Trophoblast cell (in vitro differentiated cells and primary cell): Measurements from ENCODE around the gene TMEM186.
"Not testable (repeated sequence)": the region's sequence is repeated elsewhere in the genome, so short reads cannot be mapped to it uniquely, and the experiment has no call there.

Source experiments
- DNase-seq, 2 donors: peaks; one replicate each; pipeline ENCODE4 v3.0.0-alpha.2; 2016
- H2AFZ ChIP-seq: 2 replicates; pipeline ENCODE4 v1.6.1; 2013; ENCODE audit warnings: low read length, moderate library complexity, mild to moderate bottlenecking; ENCODE audit not compliant: insufficient read depth, poor library complexity
- H2AK5ac ChIP-seq: 2 replicates; pipeline ENCODE4 v1.6.1; 2013; ENCODE audit warnings: mild to moderate bottlenecking, low read length
- H2BK120ac ChIP-seq: 2 replicates; pipeline ENCODE4 v1.6.1; 2013; ENCODE audit warnings: low read length, mild to moderate bottlenecking, moderate library complexity; ENCODE audit not compliant: insufficient read depth, poor library complexity
- H2BK12ac ChIP-seq: 2 replicates; pipeline ENCODE4 v1.6.1; 2013; ENCODE audit warnings: mild to moderate bottlenecking, low read length, moderate library complexity
- H2BK5ac ChIP-seq: 2 replicates; pipeline ENCODE4 v1.6.1; 2013; ENCODE audit warnings: low read length, low read depth, moderate library complexity, mild to moderate bottlenecking; ENCODE audit not compliant: poor library complexity
- H3K14ac ChIP-seq: 2 replicates; pipeline ENCODE4 v1.6.1; 2013; ENCODE audit warnings: mild to moderate bottlenecking, low read length
- H3K18ac ChIP-seq: 2 replicates; pipeline ENCODE4 v1.6.1; 2013; ENCODE audit warnings: mild to moderate bottlenecking, low read length
- H3K23ac ChIP-seq: 2 replicates; pipeline ENCODE4 v1.6.1; 2013; ENCODE audit warnings: low read length
- H3K27ac ChIP-seq: 2 replicates; pipeline ENCODE4 v1.5.1; 2013; ENCODE audit warnings: low read depth, mild to moderate bottlenecking, inconsistent platforms, low read length, moderate library complexity
- H3K27me3 ChIP-seq: 2 replicates; pipeline ENCODE4 v1.6.1; 2013; ENCODE audit warnings: inconsistent platforms, mild to moderate bottlenecking, low read length, moderate library complexity; ENCODE audit not compliant: insufficient read depth
- H3K36me3 ChIP-seq, 2 experiments: 1 replicate in 1 of 2; 2 replicates in 1 of 2; pipeline ENCODE4 v1.6.1; 2013; ENCODE audit warnings: low read length in 2 of 2, mild to moderate bottlenecking in 2 of 2, moderate library complexity in 1 of 2; ENCODE audit not compliant: insufficient read depth in 2 of 2, control insufficient read depth in 1 of 2
- H3K4ac ChIP-seq: 2 replicates; pipeline ENCODE4 v1.6.1; 2013; ENCODE audit warnings: low read depth, mild to moderate bottlenecking, low read length, moderate library complexity
- H3K4me1 ChIP-seq, 2 experiments: 1 replicate in 1 of 2; 2 replicates in 1 of 2; pipeline ENCODE4 v1.6.1; 2013; ENCODE audit warnings: low read length in 2 of 2, mild to moderate bottlenecking in 2 of 2, moderate library complexity in 1 of 2; ENCODE audit not compliant: insufficient read depth in 2 of 2, control insufficient read depth in 1 of 2
- H3K4me2 ChIP-seq: 2 replicates; pipeline ENCODE4 v1.6.1; 2013; ENCODE audit warnings: inconsistent platforms, mild to moderate bottlenecking, low read length, moderate library complexity
- H3K4me3 ChIP-seq: 2 replicates; pipeline ENCODE4 v1.5.1; 2013; ENCODE audit warnings: mild to moderate bottlenecking, low read depth, low read length, inconsistent platforms
- H3K79me1 ChIP-seq: one replicate; pipeline ENCODE4 v1.6.1; 2013; ENCODE audit warnings: low read length
- H3K79me2 ChIP-seq: 2 replicates; pipeline ENCODE4 v1.6.1; 2013; ENCODE audit warnings: low read length, mild to moderate bottlenecking; ENCODE audit not compliant: control insufficient read depth, insufficient read depth, poor library complexity
- H3K9ac ChIP-seq: 2 replicates; pipeline ENCODE4 v1.6.1; 2013; ENCODE audit warnings: mild to moderate bottlenecking, low read length
- H3K9me3 ChIP-seq: 2 replicates; pipeline ENCODE4 v1.6.1; 2013; ENCODE audit warnings: low read depth, mild to moderate bottlenecking, control low read depth, inconsistent platforms, low read length; ENCODE audit not compliant: insufficient read depth
- H4K12ac ChIP-seq: 2 replicates; pipeline ENCODE4 v1.6.1; 2013; ENCODE audit warnings: low read depth, mild to moderate bottlenecking, low read length, moderate library complexity
- H4K8ac ChIP-seq: 2 replicates; pipeline ENCODE4 v1.6.1; 2013; ENCODE audit warnings: low read depth, mild to moderate bottlenecking, low read length, moderate library complexity
- H4K91ac ChIP-seq: one replicate; pipeline ENCODE4 v1.6.1; 2013; ENCODE audit warnings: low read depth, mild to moderate bottlenecking, low read length, moderate library complexity
- WGBS: extraction: QIAGEN DNeasy Blood & Tissue Kit; methylation state at CpG from one replicate; pipeline ENCODE4 v1.1.7; 2013; ENCODE audit warnings: missing lambda C conversion rate; ENCODE audit not compliant: insufficient read length, insufficient coverage; ENCODE audit errors: extremely low coverage; 5-methylcytosine and 5-hydroxymethylcytosine counted together

TMEM186 gene

DNA sequence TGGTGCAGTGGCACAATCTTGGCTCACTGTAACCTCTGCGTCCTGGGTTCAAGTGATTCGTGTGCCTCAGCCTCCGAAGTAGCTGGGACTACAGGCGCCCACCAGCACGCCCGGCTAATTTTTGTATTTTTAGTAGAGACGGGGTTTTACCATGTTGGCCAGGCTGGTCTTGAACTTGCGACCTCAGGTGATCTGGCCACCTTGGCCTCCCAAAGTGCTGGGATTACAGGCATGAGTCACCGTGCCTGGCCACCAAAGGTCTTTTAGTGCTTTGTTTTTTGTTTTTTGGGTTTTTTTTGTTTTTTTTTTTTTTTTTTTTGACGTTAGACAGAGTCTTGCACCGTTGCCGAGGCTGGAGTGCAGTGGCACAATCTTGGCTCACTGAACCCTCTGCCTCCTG lies 6.3 kb upstream of the TMEM186 start:
- not testable (repeated sequence) for H3K9ac ChIP-seq, H2BK5ac ChIP-seq, H4K8ac ChIP-seq, H3K18ac ChIP-seq, H3K27ac ChIP-seq, H3K23ac ChIP-seq, H3K4me1 ChIP-seq, H3K79me1 ChIP-seq, H2BK12ac ChIP-seq, H2AFZ ChIP-seq, DNase-seq, H3K9me3 ChIP-seq, H3K14ac ChIP-seq, H4K91ac ChIP-seq, H2AK5ac ChIP-seq, H2BK120ac ChIP-seq, H3K4me3 ChIP-seq, H3K27me3 ChIP-seq, H3K79me2 ChIP-seq, H3K4ac ChIP-seq, H4K12ac ChIP-seq, H3K4me2 ChIP-seq
- no CpG with 5 or more reads among the region's 12 CpGs for whole genome bisulfite sequencing
- peaks cover 41 to 58% of the 10 kb centered on the region in 2 experiments for H3K36me3 ChIP-seq

DNA sequence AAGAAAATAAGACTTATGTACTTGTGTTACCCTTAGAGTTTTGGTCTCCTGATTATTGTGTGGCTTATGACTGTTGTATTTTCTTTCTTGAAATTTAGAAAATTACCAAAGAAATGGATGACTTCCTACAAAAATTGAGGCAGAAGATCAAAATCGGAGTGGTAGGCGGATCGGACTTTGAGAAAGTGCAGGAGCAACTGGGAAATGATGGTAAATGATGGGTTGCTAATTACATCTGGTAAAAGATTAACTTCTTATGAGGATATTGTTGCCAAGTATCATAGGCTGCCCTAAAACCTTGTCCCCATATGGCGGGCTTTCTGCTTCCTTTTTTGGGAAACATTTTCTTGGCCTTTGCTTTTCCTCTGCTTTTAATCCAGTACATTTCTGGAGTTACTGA lies 4.3 kb upstream of the TMEM186 start:
- no peak overlapping the region for H2BK12ac ChIP-seq
- no peak overlapping the region for H4K12ac ChIP-seq
- no peak overlapping the region for H2BK120ac ChIP-seq
- no peak overlapping the region for H3K4me2 ChIP-seq
- no peak overlapping the region for H3K14ac ChIP-seq
- H3K23ac ChIP-seq, result no peak overlapping the region
- H3K79me2 ChIP-seq, result peaks cover 20% of the 10 kb centered on the region
- H3K4me3 ChIP-seq, result no peak overlapping the region
- peaks cover 5% of the 10 kb centered on the region for H3K79me1 ChIP-seq
- H3K4ac ChIP-seq, result no peak overlapping the region
- peaks cover 0 to 7% of the 10 kb centered on the region in 2 experiments for H3K4me1 ChIP-seq
- no peak overlapping the region for H3K27ac ChIP-seq
- DNase-seq, result no peak
- no peak overlapping the region for H3K9ac ChIP-seq
- no peak overlapping the region for H2AK5ac ChIP-seq
- no peak overlapping the region for H4K91ac ChIP-seq
- peaks cover 25 to 40% of the 10 kb centered on the region in 2 experiments for H3K36me3 ChIP-seq
- H4K8ac ChIP-seq, result no peak overlapping the region
- no peak overlapping the region for H2BK5ac ChIP-seq
- no peak overlapping the region for H2AFZ ChIP-seq
- H3K18ac ChIP-seq, result no peak overlapping the region
- no peaks in the 10 kb centered on the region for H3K9me3 ChIP-seq
- no CpG with 5 or more reads among the region's 4 CpGs for whole genome bisulfite sequencing
- H3K27me3 ChIP-seq, result no peaks in the 10 kb centered on the region

DNA sequence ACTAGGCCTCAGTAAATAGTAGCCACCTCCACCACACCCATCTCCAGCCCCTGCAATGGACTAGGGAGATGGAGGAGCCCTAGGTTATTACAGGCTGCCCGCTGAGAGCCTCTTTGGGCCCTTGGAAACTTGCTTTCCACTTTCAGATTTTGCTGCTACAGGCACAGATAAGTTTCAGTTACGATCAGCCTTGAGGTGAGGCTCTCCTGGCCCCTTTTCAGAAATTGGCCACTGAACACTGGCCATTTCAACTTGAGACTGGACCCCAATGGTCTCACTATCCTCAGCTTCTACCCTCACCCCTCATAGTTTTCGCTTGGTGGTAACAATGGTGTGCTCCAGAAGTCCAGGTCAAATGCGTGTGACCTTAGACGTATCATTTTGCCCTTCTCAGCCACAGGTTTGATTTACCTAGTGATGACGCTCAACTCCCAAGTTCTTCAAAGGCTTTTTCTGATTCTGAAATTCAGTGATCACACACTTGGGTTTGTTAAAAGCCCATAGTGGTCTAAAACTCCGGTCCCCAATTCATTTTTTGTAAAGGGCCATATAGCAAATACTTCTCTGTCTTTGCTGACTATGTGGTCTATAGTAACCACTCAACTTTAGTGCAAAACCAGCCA lies 1.2 kb upstream of the TMEM186 start:
- Histone ChIP-seq H3K9ac (peak overlapping the region; percentile 96), H3K27ac (no peak overlapping the region), H4K12ac (no peak overlapping the region), H3K14ac (peak overlapping the region; percentile 34), H3K4me1 (peaks cover 0 to 7% of the 10 kb centered on the region in 2 experiments), H4K91ac (no peak overlapping the region), H3K4me2 (peak overlapping the region; percentile 91), H3K4ac (peak overlapping the region; percentile 98), H3K27me3 (no peaks in the 10 kb centered on the region), H3K23ac (no peak overlapping the region), H2BK120ac (no peak overlapping the region), H3K36me3 (peaks cover 12 to 22% of the 10 kb centered on the region in 2 experiments), H2BK12ac (no peak overlapping the region), H3K79me1 (peaks cover 5% of the 10 kb centered on the region), H2AK5ac (peak overlapping the region; percentile 84), H3K18ac (no peak overlapping the region), H2AFZ (no peak overlapping the region), H3K79me2 (peaks cover 20% of the 10 kb centered on the region), H4K8ac (peak overlapping the region; percentile 51), H2BK5ac (no peak overlapping the region), H3K4me3 (peak overlapping the region; percentile 100), H3K9me3 (no peaks in the 10 kb centered on the region)
- WGBS, result no CpG with 5 or more reads among the region's 7 CpGs
- no peak for DNase-seq

DNA sequence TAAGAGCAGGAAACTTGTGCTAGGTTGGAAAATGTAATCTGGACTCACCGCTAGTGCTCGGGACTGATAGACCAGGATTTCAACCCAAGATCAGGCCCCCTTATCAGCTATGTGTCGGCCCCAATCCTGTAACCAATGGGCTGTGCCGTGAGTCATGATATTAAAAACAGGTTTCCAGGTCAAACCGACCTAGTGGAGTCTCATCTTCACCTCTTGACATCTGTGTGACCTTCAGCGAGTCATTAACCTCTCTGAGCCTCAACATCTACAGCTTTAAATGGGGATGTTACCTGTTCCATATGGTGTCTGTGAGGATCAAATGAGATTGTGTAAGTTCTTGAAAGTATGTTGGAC lies 712 bp upstream of the TMEM186 start:
- WGBS, result no CpG with 5 or more reads among the region's 6 CpGs
- Histone ChIP-seq H4K91ac (peak overlapping the region; percentile 90), H3K14ac (peak overlapping the region; percentile 94), H2BK5ac (peak overlapping the region; percentile 73), H3K23ac (no peak overlapping the region), H2AK5ac (peak overlapping the region; percentile 92), H3K4me1 (peaks cover 0 to 7% of the 10 kb centered on the region in 2 experiments), H3K27ac (no peak overlapping the region), H3K9ac (peak overlapping the region; percentile 96), H3K4me2 (peak overlapping the region; percentile 91), H3K9me3 (no peaks in the 10 kb centered on the region), H2AFZ (peak overlapping the region; percentile 64), H3K4me3 (peak overlapping the region; percentile 100), H3K36me3 (peaks cover 10 to 18% of the 10 kb centered on the region in 2 experiments), H4K12ac (peak overlapping the region; percentile 83), H2BK120ac (peak overlapping the region; percentile 69), H3K4ac (peak overlapping the region; percentile 98), H3K79me1 (peaks cover 5% of the 10 kb centered on the region), H3K79me2 (peaks cover 20% of the 10 kb centered on the region), H2BK12ac (no peak overlapping the region), H3K27me3 (no peaks in the 10 kb centered on the region), H4K8ac (peak overlapping the region; percentile 94), H3K18ac (peak overlapping the region; percentile 92)
- DNase-seq, result peak in 1 of 2 donors; percentile 51
